ENCODE measurements around the gene SORCS2.

- TF ChIP-seq, protein P1, sequence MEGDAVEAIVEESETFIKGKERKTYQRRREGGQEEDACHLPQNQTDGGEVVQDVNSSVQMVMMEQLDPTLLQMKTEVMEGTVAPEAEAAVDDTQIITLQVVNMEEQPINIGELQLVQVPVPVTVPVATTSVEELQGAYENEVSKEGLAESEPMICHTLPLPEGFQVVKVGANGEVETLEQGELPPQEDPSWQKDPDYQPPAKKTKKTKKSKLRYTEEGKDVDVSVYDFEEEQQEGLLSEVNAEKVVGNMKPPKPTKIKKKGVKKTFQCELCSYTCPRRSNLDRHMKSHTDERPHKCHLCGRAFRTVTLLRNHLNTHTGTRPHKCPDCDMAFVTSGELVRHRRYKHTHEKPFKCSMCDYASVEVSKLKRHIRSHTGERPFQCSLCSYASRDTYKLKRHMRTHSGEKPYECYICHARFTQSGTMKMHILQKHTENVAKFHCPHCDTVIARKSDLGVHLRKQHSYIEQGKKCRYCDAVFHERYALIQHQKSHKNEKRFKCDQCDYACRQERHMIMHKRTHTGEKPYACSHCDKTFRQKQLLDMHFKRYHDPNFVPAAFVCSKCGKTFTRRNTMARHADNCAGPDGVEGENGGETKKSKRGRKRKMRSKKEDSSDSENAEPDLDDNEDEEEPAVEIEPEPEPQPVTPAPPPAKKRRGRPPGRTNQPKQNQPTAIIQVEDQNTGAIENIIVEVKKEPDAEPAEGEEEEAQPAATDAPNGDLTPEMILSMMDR (IDR thresholded peaks at IDR 0.05 in 4 of 5, conservative IDR thresholded peaks at IDR 0.05 in 1 of 5): no peak
- TF ChIP-seq POLR2A (IDR thresholded peaks at IDR 0.05): no peak
These were observed 227.8 kb downstream of the SORCS2 start for GRCh38 chr4:7419961-7420660.

Data from gastrocnemius medialis (tissue), 4 donors.